Panc1 (cell line): ENCODE results near the gene AKIRIN2. TPM values are rescaled to one million over a fixed set of nuclear protein-coding genes. Genes with fewer than 3 reads are reported as not detected.

Experiments
- ATAC-seq: fragments of 200-7000 bp; cut with Tn5 transposase; 2 replicates; pipeline ENCODE4 v1.9.1; 2020; ENCODE audit warnings: mild to moderate bottlenecking, moderate library complexity
- BruUV-seq: library from RNA; stranded (reverse); fragments of 400-500 nt; replicated peaks from 2 replicates; lab custom pipeline; 2021; lab: Mats Ljungman, UMichigan
- CTCF ChIA-PET: fragments of 300-600 bp; sonication (Branson Sonifier 250); formaldehyde crosslinking; loops from one replicate; lab custom pipeline; 2022; ENCODE audit warnings: antibody characterized with exemption; lab: Charles Lee
- POLR2A ChIA-PET: fragments of 300-600 bp; sonication (Branson Sonifier 250); formaldehyde crosslinking; loops from one replicate; lab custom pipeline; 2022; ENCODE audit warnings: antibody characterized with exemption; lab: Charles Lee
- DNase-seq: peaks from one replicate; pipeline ENCODE4 v3.0.0-alpha.2; 2010; ENCODE audit warnings: low read depth, low spot score
- H3K27ac ChIP-seq: 2 replicates; pipeline ENCODE4 v1.5.1; 2011; ENCODE audit warnings: mild to moderate bottlenecking, low read length, inconsistent platforms
- H3K27me3 ChIP-seq: fragments of 200-500 bp; sonication (Bioruptor generic); 2 replicates; pipeline ENCODE4 v1.6.0; 2014; ENCODE audit warnings: low read length, inconsistent platforms; ENCODE audit not compliant: control insufficient read depth, insufficient read depth
- H3K36me3 ChIP-seq: fragments of 200-500 bp; sonication (Bioruptor generic); 2 replicates; pipeline ENCODE4 v1.5.1; 2014; ENCODE audit warnings: inconsistent platforms, mild to moderate bottlenecking, low read length, moderate library complexity; ENCODE audit not compliant: control insufficient read depth, insufficient read depth
- H3K4me1 ChIP-seq: 2 replicates; pipeline ENCODE4 v1.5.1; 2011; ENCODE audit warnings: inconsistent platforms, mild to moderate bottlenecking, low read length, moderate library complexity; ENCODE audit not compliant: control insufficient read depth, insufficient read depth
- H3K4me3 ChIP-seq, 2 experiments: 2 replicates each; pipeline ENCODE4 v1.5.1; 2011 to 2012; ENCODE audit warnings: low read depth in 2 of 2, low read length in 2 of 2, mild to moderate bottlenecking in 2 of 2, inconsistent platforms in 1 of 2, moderate library complexity in 1 of 2
- H3K9me3 ChIP-seq: fragments of 200-500 bp; sonication (Bioruptor generic); 2 replicates; pipeline ENCODE4 v1.5.1; 2014; ENCODE audit warnings: low read depth, mild to moderate bottlenecking, inconsistent platforms, low read length, moderate library complexity; ENCODE audit not compliant: control insufficient read depth, insufficient read depth
- CTCF ChIP-seq: fragments of 450-650 bp; IDR thresholded peaks from 2 replicates; pipeline ENCODE4 v1.5.1; 2017; ENCODE audit warnings: mild to moderate bottlenecking
- POLR2AphosphoS5 ChIP-seq: IDR thresholded peaks from 2 replicates; pipeline ENCODE4 v1.6.1; 2012; ENCODE audit warnings: mild to moderate bottlenecking, low read depth, low read length, moderate library complexity
- REST ChIP-seq, 2 experiments: IDR thresholded peaks; 2 replicates each; pipeline ENCODE4 v1.6.1; 2011 to 2012; ENCODE audit warnings: low read depth in 2 of 2, control low read depth in 1 of 2, low read length in 1 of 2, mild to moderate bottlenecking in 1 of 2, moderate library complexity in 1 of 2; ENCODE audit not compliant: insufficient read depth in 1 of 2
- SIN3A ChIP-seq: IDR thresholded peaks from 2 replicates; pipeline ENCODE4 v1.6.1; 2012; ENCODE audit warnings: low read depth, mild to moderate bottlenecking, low read length, moderate library complexity, borderline replicate concordance; ENCODE audit not compliant: insufficient read depth
- TCF7L2 ChIP-seq: IDR thresholded peaks from 2 replicates; pipeline ENCODE4 v1.6.1; 2011; ENCODE audit warnings: mild to moderate bottlenecking, low read depth, low read length, inconsistent platforms
- in situ Hi-C: cut with HindIII; loops from 2 replicates; pipeline ENCODE4 v1.10.0; 2016; ENCODE audit warnings: low sequenced_read_pairs, low pct_unique_long_range_greater_than_20kb
- intact Hi-C: fragments of 100-400 bp; cut with micrococcal nuclease; formaldehyde crosslinking; loops from one replicate; pipeline ENCODE4 v1.10.0; 2022; ENCODE audit not compliant: unreplicated experiment
- total RNA-seq: library from RNA; stranded (reverse); gene quantifications from one replicate; pipeline ENCODE4 v1.2.1, GENCODE V29; 2021; ENCODE audit not compliant: unreplicated experiment

Gene AKIRIN2
- total RNA-seq, 1 experiment from 2014 or later: 47.6 TPM

- intact Hi-C loops: no loop called here
These were observed 37.0 kb downstream of the AKIRIN2 start for GRCh38 chr6:87664921-87665485.

GRCh38 chr6:87663434-87663833, 38.6 kb downstream of the AKIRIN2 start:
- Histone ChIP-seq H3K27ac (no peak overlapping the region), H3K4me3 (no peak overlapping the region), H3K27me3 (no peaks in the 10 kb centered on the region), H3K9me3 (no peaks in the 10 kb centered on the region), H3K4me1 (no peaks in the 10 kb centered on the region), H3K36me3 (peaks cover 20% of the 10 kb centered on the region; the same call in 1 of the 2 replicates)
- POLR2A ChIA-PET: no interaction called here
- CTCF ChIA-PET: no interaction called here
- ATAC-seq: no peak
- BruUV-seq: no TSS peak
- DNase-seq: no peak
- no peak for TF ChIP-seq REST (IDR thresholded peaks at IDR 0.05; ENCODE audit: insufficient read depth in 1 of 2, low read depth in 2 of 2, low read length in 1 of 2)
- TF ChIP-seq TCF7L2: no peak
- no peak for TF ChIP-seq POLR2AphosphoS5
- no peak for TF ChIP-seq SIN3A
- no peak for TF ChIP-seq CTCF
- in situ Hi-C loops: no loop called here
- intact Hi-C loops: no loop called here

More at GRCh38 chr6:87664921-87665485, 37.0 kb downstream of the AKIRIN2 start:
- no peaks in the 10 kb centered on the region for H3K27me3 ChIP-seq
- H3K4me3 ChIP-seq: no peak overlapping the region
- H3K36me3 ChIP-seq: peaks cover 20% of the 10 kb centered on the region; the same call in 1 of the 2 replicates
- in situ Hi-C loops: no loop called here
- ATAC-seq (no peak), DNase-seq (no peak)
- no peaks in the 10 kb centered on the region for H3K4me1 ChIP-seq
- ChIA-PET POLR2A (no interaction called here), CTCF (no interaction called here)
- no peaks in the 10 kb centered on the region for H3K9me3 ChIP-seq
- no peak for TF ChIP-seq SIN3A
- TF ChIP-seq REST (IDR thresholded peaks at IDR 0.05; ENCODE audit: insufficient read depth in 1 of 2, low read depth in 2 of 2, low read length in 1 of 2): no peak
- no peak for TF ChIP-seq TCF7L2
- TF ChIP-seq CTCF: no peak
- no peak for TF ChIP-seq POLR2AphosphoS5
- no TSS peak for BruUV-seq
- no peak overlapping the region for H3K27ac ChIP-seq
